ENCODE measurements around the gene AMOTL1. TPM values are rescaled to one million over a fixed set of nuclear protein-coding genes. Genes with fewer than 3 reads are reported as not detected.

The AMOTL1 gene
- polyA plus RNA-seq, 1 of the 3 experiments (the other 2 are of a cell fraction) = 10.7 TPM

DNA sequence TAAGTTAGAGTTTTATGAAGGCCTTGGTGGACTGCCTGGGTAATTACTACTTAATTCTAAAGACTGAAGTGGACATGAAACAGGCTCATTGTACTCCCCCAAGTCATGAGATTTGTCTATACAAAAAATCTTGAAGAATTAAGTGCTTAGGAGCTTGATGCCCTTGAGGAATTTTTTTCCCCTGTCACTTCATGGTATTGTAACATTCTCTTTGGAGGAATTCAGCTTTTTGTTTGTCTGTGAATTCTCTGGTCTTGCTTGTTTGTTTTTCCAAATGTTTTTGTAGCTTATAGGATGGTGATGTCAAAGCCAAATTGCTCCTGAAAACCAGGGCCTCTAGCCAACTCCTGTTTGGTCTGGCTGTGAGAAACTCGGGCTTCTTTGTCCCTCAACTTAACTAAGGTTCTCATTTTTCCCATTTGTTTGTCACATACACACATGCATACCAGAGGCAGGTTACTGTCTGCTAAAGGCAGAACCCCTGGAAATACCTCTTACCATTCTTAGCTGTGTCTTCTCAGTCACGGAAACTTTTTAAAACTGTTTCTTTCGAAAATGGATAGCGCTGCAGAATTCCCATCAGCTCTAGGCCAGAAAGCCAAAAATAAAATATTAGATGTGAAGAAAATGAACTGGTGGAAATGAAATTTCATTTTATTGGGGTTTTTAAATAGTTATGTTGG, 66.9 kb downstream of the AMOTL1 start:
- H3F3A ChIP-seq (replicated peaks; ENCODE audit: insufficient read depth) = no peaks in the 10 kb centered on the region
- H3K4me2 ChIP-seq = no peak overlapping the region; the same call in 1 of the 2 replicates
- H3K4me3 ChIP-seq (ENCODE audit: low read depth in 2 of 2, low read length in 1 of 2) = no peak overlapping the region
- H3K4me1 ChIP-seq (ENCODE audit: control insufficient read depth in 1 of 2, insufficient read depth in 2 of 2, low read depth in 1 of 2, low read length in 1 of 2) = peaks cover 3 to 9% of the 10 kb centered on the region in 2 experiments; a peak in 3 of 4 replicates
- peaks cover 65 to 69% of the 10 kb centered on the region in 2 experiments for H3K36me3 ChIP-seq (replicated peaks in 1 of 2; ENCODE audit: control insufficient read depth in 1 of 2, insufficient read depth in 2 of 2, low read length in 1 of 2)
- no peaks in the 10 kb centered on the region for H3K27me3 ChIP-seq (ENCODE audit: insufficient read depth)
- no peak overlapping the region for H3K9ac ChIP-seq
- DNase-seq = no peak
- POLR2A ChIA-PET = no interaction called here
- CTCF ChIA-PET = interaction anchor here (0.9 to 1.8 kb wide), 4 partner anchors 10 to 63 kb away, joined by 3 to 4 read pairs (median 3); no protein-coding TSS in a partner anchor
- H3K9me3 ChIP-seq = no peaks in the 10 kb centered on the region
- no peaks in the 10 kb centered on the region for H3K79me2 ChIP-seq (ENCODE audit: insufficient read depth)
- peak overlapping the region in 1 of 2 experiments; percentile 16; a peak in 1 of 4 replicates for H3K27ac ChIP-seq (ENCODE audit: low read depth in 2 of 2, low read length in 1 of 2)
- H2AFZ ChIP-seq (ENCODE audit: low read depth) = no peak overlapping the region
- H4K20me1 ChIP-seq (ENCODE audit: insufficient read depth) = no peaks in the 10 kb centered on the region
- no peak for TF ChIP-seq YY1 (IDR thresholded peaks at IDR 0.05; ENCODE audit: low read depth)
- TF ChIP-seq EZH2phosphoT487 (IDR thresholded peaks at IDR 0.05; ENCODE audit: borderline replicate concordance, low read depth) = no peak
- no peak for TF ChIP-seq GATA2 (CRISPR knock-in tag; IDR thresholded peaks at IDR 0.05)
- TF ChIP-seq, protein P1, sequence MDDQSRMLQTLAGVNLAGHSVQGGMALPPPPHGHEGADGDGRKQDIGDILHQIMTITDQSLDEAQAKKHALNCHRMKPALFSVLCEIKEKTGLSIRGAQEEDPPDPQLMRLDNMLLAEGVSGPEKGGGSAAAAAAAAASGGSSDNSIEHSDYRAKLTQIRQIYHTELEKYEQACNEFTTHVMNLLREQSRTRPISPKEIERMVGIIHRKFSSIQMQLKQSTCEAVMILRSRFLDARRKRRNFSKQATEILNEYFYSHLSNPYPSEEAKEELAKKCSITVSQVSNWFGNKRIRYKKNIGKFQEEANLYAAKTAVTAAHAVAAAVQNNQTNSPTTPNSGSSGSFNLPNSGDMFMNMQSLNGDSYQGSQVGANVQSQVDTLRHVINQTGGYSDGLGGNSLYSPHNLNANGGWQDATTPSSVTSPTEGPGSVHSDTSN (IDR thresholded peaks at IDR 0.05) = no peak
- TF ChIP-seq, protein P2, sequence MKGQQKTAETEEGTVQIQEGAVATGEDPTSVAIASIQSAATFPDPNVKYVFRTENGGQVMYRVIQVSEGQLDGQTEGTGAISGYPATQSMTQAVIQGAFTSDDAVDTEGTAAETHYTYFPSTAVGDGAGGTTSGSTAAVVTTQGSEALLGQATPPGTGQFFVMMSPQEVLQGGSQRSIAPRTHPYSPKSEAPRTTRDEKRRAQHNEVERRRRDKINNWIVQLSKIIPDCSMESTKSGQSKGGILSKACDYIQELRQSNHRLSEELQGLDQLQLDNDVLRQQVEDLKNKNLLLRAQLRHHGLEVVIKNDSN (IDR thresholded peaks at IDR 0.05; ENCODE audit: borderline replicate concordance, low read depth) = no peak
- no peak for TF ChIP-seq NRF1 (IDR thresholded peaks at IDR 0.05; ENCODE audit: low read depth, low read length)
- no peak for TF ChIP-seq EP300 (IDR thresholded peaks at IDR 0.05; ENCODE audit: borderline replicate concordance in 1 of 2, low read depth in 1 of 2, low read length in 1 of 2)
- TF ChIP-seq, protein P3, sequence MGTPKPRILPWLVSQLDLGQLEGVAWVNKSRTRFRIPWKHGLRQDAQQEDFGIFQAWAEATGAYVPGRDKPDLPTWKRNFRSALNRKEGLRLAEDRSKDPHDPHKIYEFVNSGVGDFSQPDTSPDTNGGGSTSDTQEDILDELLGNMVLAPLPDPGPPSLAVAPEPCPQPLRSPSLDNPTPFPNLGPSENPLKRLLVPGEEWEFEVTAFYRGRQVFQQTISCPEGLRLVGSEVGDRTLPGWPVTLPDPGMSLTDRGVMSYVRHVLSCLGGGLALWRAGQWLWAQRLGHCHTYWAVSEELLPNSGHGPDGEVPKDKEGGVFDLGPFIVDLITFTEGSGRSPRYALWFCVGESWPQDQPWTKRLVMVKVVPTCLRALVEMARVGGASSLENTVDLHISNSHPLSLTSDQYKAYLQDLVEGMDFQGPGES (IDR thresholded peaks at IDR 0.05; ENCODE audit: low read depth, low read length) = no peak
- no peak for TF ChIP-seq RAD21 (IDR thresholded peaks at IDR 0.05; ENCODE audit: low read length)
- TF ChIP-seq, protein P4, sequence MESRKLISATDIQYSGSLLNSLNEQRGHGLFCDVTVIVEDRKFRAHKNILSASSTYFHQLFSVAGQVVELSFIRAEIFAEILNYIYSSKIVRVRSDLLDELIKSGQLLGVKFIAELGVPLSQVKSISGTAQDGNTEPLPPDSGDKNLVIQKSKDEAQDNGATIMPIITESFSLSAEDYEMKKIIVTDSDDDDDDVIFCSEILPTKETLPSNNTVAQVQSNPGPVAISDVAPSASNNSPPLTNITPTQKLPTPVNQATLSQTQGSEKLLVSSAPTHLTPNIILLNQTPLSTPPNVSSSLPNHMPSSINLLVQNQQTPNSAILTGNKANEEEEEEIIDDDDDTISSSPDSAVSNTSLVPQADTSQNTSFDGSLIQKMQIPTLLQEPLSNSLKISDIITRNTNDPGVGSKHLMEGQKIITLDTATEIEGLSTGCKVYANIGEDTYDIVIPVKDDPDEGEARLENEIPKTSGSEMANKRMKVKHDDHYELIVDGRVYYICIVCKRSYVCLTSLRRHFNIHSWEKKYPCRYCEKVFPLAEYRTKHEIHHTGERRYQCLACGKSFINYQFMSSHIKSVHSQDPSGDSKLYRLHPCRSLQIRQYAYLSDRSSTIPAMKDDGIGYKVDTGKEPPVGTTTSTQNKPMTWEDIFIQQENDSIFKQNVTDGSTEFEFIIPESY (IDR thresholded peaks at IDR 0.05; ENCODE audit: borderline replicate concordance, low read depth) = no peak
- TF ChIP-seq SIN3A (IDR thresholded peaks at IDR 0.05; ENCODE audit: borderline replicate concordance, low read depth, low read length) = no peak
- TF ChIP-seq MEF2A (IDR thresholded peaks at IDR 0.05; ENCODE audit: borderline replicate concordance, low read depth) = no peak
- TF ChIP-seq TEAD4 (IDR thresholded peaks at IDR 0.05; ENCODE audit: borderline replicate concordance, insufficient read depth) = no peak
- no peak for TF ChIP-seq RCOR1 (IDR thresholded peaks at IDR 0.05; ENCODE audit: low read length)
- H3K9me2 ChIP-seq = no peaks in the 10 kb centered on the region
- WGBS (ENCODE audit: low lambda C conversion rate) = 95% methylated on average over 4 of the region's 4 CpGs
